Measurements from ENCODE around the gene CDK19.

DNA sequence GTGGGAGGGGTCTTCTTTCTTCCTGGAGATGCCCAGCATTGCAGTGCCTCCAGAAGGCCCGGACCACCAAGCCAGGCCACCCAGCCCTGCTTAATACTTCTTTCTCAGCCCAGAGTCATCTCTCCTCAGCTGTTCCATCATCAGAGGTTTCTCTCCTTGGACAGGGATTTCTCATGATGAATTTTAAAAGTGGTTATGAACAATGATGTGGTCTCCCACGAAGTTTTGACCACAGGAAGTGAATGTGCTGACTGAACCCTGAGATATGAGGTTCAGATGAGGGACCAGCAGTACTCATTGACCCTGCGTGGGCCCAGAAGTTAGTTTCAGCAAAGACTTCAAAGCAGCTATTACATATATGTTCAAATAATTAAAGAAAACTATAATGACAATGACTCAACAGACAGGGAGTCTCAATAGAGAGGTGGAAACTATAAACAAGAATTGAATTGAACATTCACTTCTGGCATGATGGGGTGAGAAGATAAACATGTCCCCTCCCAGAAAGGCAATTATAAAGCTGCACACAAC lies 224.4 kb downstream of the CDK19 start:
- TF ChIP-seq, protein P1, sequence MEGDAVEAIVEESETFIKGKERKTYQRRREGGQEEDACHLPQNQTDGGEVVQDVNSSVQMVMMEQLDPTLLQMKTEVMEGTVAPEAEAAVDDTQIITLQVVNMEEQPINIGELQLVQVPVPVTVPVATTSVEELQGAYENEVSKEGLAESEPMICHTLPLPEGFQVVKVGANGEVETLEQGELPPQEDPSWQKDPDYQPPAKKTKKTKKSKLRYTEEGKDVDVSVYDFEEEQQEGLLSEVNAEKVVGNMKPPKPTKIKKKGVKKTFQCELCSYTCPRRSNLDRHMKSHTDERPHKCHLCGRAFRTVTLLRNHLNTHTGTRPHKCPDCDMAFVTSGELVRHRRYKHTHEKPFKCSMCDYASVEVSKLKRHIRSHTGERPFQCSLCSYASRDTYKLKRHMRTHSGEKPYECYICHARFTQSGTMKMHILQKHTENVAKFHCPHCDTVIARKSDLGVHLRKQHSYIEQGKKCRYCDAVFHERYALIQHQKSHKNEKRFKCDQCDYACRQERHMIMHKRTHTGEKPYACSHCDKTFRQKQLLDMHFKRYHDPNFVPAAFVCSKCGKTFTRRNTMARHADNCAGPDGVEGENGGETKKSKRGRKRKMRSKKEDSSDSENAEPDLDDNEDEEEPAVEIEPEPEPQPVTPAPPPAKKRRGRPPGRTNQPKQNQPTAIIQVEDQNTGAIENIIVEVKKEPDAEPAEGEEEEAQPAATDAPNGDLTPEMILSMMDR (optimal IDR thresholded peaks at IDR 0.05 in 1 of 3, IDR thresholded peaks at IDR 0.05 in 1 of 3, conservative IDR thresholded peaks at IDR 0.05 in 1 of 3; ENCODE audit: extremely low read depth in 1 of 3, insufficient read depth in 2 of 3, low read length in 3 of 3): no peak
- TF ChIP-seq EZH2 (IDR thresholded peaks at IDR 0.05; ENCODE audit: low read length): no peak
